Fibroblast of mammary gland (primary cell): Measurements from ENCODE around the gene LRRC4C.

Experiments used
- DNase-seq: peaks from one replicate; pipeline ENCODE4 v3.0.0-alpha.2; 2010; ENCODE audit warnings: low read depth
- H3K4me3 ChIP-seq: 2 replicates; pipeline ENCODE4 v1.5.1; 2011; ENCODE audit warnings: low read depth, mild to moderate bottlenecking, low read length, moderate library complexity; ENCODE audit not compliant: control insufficient read depth
- TF ChIP-seq, protein P1 (sequence below): conservative IDR thresholded peaks from 2 replicates; pipeline ENCODE4 v1.5.1; 2011; ENCODE audit warnings: low read depth, low read length, inconsistent platforms; ENCODE audit not compliant: control insufficient read depth, insufficient read depth

The LRRC4C gene

DNA sequence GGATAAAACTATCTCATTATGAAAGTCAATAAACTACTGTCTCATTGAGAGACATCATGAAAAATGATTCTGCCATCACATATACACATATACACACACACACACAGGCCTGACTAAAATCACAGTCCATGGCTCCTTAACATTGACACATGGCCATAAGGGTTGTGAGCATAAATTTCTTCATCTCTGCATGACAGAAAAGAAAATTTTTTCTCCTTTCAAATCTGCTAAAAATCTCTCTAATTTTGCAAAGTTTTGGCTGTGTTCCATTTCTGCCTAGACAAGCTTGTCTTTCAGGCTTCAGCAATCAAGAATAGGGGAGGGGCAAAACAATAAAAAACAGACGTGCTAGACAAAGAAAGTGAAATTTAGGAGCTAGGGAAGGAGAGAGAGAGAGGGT lies 324.5 kb downstream of the LRRC4C start:
- DNase-seq = no peak
- TF ChIP-seq, protein P1, sequence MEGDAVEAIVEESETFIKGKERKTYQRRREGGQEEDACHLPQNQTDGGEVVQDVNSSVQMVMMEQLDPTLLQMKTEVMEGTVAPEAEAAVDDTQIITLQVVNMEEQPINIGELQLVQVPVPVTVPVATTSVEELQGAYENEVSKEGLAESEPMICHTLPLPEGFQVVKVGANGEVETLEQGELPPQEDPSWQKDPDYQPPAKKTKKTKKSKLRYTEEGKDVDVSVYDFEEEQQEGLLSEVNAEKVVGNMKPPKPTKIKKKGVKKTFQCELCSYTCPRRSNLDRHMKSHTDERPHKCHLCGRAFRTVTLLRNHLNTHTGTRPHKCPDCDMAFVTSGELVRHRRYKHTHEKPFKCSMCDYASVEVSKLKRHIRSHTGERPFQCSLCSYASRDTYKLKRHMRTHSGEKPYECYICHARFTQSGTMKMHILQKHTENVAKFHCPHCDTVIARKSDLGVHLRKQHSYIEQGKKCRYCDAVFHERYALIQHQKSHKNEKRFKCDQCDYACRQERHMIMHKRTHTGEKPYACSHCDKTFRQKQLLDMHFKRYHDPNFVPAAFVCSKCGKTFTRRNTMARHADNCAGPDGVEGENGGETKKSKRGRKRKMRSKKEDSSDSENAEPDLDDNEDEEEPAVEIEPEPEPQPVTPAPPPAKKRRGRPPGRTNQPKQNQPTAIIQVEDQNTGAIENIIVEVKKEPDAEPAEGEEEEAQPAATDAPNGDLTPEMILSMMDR = no peak
- H3K4me3 ChIP-seq = no peak overlapping the region

DNA sequence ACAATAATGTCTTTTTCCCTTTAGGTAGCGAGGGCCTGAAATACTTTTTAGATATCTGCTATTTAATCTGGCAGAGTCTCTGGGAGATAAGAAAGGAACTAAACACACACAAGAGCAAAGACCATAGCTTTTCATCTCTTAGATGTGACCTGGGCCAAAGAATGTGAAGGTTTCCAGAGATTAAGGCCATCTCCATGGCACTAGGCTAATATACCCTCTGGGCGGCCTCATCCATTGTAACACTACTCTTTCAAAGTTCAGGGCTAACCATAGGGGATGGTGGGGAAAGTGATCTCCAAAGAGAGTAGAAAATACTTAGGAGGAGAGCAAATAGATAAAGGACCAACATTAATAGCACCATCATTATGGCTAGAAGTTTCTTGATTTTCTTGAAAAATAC lies 326.4 kb downstream of the LRRC4C start:
- TF ChIP-seq, protein P1 = no peak
- DNase-seq = no peak
- no peak overlapping the region for H3K4me3 ChIP-seq

DNA sequence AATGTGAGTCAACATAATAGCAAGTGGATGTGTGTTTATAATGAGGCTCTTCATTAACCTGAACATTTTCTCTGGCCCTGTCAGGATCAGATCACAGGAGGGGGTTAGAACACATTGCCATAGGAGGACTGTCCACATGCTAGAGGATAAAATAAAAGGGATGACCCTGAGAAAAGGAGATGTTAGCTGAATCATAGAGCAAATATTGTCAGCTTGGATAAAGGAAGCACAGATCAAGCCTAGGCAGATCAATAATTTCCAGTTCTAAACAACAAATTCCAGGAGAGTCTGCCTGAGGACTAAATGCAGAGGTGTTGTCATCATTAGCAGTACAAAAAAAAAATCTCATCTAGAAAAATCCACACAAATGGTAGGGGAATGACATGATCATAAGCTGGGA lies 337.9 kb downstream of the LRRC4C start:
- TF ChIP-seq, protein P1 = no peak
- no peak overlapping the region for H3K4me3 ChIP-seq
- no peak for DNase-seq

DNA sequence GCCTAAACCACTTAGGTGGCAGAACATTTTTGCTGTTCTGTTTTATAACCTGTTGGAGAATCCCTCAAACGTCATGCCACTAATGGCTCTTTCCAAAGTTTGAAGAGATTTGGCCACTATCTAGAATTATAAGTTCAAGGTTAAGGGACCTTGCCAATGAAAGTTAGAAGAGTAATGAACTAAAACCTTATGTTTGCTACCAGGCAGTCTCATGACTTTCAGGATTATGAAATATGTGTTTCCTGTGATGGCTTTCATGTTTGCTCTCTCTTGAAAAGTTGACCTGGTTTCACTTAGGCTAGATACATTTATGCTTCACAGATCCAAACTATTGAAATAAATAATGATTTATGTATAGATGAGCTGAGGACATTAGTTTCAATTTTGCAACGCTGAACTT lies 340.0 kb downstream of the LRRC4C start:
- no peak for DNase-seq
- no peak overlapping the region for H3K4me3 ChIP-seq
- TF ChIP-seq, protein P1 = no peak

DNA sequence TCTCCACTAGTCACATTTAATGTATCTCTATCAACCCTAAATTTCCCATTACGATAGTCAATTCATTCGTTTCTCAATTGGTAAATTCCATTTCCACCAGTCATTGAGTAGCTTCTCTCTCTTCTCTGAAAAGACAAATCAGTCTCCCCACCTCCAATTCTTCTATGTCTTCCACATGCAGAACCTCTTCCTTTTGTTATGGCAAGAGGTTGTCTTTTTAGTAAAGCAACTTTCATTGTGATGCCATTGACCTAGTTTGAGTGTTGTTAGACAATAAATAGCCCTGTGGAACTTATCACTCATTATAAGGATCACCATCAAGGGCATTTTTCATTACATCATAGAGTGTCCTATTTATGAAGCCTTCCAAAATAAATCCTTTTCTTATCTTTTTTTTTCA lies 340.9 kb downstream of the LRRC4C start:
- DNase-seq = no peak
- TF ChIP-seq, protein P1 = no peak
- no peak overlapping the region for H3K4me3 ChIP-seq

DNA sequence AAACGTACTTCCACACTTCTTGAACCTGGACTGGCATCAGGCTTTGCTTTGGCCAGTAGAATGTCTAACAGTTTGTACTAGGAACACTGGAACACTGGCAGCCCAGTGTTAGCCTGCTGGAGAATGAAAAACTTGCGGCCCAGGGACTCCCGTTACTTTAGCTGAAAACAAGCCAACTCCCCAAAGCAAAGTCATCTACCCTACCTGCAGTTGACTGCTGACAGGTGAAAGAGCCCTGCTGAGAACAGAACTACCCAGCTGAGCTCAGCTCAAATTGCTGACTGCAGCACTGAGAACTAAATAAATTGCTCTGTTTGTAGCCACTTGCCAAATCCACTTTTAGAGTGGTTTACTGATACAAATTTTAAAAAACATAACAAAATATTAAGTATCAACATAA lies 342.5 kb downstream of the LRRC4C start:
- TF ChIP-seq, protein P1 = no peak
- no peak overlapping the region for H3K4me3 ChIP-seq
- no peak for DNase-seq

DNA sequence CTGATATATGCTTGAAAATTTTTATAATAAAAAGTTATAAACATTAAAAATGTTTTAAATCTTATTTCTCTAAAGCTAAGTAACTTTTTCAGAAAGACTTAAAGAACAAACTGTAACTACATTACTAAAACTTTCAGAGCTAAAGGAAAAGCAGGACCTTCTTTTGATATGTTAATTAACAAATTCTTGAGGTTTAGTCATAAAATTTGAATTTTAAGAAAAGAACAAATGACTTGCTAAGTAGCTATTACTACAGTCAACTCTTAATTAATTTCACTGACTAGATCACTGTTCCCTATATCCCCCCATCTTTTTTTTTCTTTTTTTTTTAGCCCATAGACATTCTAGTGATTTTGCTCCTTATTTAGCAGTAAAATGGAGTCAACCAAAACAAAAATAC lies 344.4 kb downstream of the LRRC4C start:
- H3K4me3 ChIP-seq = no peak overlapping the region
- DNase-seq = no peak

More for the DNA sequence above, 344.4 kb downstream of the LRRC4C start:
- TF ChIP-seq, protein P1 = no peak
